ENCODE measurements around the gene CHRNB1.

Gene CHRNB1

DNA sequence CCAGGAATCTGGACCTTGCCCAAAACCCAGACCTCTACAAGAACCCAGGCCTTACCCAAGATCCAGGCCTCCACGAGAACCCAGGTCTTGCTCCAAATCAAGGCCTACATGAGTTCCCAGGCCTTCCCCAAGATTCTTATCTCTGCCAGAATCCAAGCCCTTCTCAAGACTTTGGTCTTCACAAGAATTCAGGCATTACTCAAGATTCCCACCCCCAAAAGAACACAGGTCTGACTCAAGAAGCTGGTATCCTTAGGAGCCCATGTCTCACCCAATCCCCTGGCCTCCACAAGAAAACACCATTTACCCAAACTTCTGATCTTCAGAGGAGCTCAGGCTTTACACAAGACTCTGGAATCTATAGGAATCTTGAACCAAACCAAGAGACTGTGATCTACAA, 13.6 kb upstream of the CHRNB1 start:
- no peak for DNase-seq (ENCODE audit: low read depth)

DNA sequence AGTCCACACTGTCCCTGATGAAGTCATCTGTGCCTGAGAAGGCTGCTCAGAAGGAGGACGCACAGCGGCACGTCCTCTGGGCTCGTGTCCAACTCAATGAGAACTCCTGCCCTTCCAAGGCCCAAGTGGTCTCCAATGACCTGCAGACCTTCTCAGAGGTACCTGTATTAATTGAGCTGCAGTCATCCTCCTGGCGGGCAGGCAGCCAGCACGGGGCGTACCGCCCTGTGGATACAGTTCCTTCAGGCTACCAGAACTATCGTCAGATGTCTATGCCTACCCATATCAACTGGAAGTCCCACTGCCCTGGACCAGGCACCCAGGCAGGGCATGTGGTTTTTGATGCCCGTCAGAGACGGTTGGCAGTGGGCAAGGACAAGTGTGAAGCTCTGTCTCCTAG, 12.6 kb upstream of the CHRNB1 start:
- TF ChIP-seq, protein P1, sequence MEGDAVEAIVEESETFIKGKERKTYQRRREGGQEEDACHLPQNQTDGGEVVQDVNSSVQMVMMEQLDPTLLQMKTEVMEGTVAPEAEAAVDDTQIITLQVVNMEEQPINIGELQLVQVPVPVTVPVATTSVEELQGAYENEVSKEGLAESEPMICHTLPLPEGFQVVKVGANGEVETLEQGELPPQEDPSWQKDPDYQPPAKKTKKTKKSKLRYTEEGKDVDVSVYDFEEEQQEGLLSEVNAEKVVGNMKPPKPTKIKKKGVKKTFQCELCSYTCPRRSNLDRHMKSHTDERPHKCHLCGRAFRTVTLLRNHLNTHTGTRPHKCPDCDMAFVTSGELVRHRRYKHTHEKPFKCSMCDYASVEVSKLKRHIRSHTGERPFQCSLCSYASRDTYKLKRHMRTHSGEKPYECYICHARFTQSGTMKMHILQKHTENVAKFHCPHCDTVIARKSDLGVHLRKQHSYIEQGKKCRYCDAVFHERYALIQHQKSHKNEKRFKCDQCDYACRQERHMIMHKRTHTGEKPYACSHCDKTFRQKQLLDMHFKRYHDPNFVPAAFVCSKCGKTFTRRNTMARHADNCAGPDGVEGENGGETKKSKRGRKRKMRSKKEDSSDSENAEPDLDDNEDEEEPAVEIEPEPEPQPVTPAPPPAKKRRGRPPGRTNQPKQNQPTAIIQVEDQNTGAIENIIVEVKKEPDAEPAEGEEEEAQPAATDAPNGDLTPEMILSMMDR (conservative IDR thresholded peaks at IDR 0.05; ENCODE audit: low read depth, low read length): no peak
- no peak for DNase-seq (ENCODE audit: low read depth)
- H3K4me3 ChIP-seq (ENCODE audit: low read length): no peak overlapping the region

More for the DNA sequence above, 13.6 kb upstream of the CHRNB1 start:
- H3K4me3 ChIP-seq (ENCODE audit: low read length): no peak overlapping the region
- TF ChIP-seq, protein P1 (conservative IDR thresholded peaks at IDR 0.05; ENCODE audit: low read depth, low read length): no peak

DNA sequence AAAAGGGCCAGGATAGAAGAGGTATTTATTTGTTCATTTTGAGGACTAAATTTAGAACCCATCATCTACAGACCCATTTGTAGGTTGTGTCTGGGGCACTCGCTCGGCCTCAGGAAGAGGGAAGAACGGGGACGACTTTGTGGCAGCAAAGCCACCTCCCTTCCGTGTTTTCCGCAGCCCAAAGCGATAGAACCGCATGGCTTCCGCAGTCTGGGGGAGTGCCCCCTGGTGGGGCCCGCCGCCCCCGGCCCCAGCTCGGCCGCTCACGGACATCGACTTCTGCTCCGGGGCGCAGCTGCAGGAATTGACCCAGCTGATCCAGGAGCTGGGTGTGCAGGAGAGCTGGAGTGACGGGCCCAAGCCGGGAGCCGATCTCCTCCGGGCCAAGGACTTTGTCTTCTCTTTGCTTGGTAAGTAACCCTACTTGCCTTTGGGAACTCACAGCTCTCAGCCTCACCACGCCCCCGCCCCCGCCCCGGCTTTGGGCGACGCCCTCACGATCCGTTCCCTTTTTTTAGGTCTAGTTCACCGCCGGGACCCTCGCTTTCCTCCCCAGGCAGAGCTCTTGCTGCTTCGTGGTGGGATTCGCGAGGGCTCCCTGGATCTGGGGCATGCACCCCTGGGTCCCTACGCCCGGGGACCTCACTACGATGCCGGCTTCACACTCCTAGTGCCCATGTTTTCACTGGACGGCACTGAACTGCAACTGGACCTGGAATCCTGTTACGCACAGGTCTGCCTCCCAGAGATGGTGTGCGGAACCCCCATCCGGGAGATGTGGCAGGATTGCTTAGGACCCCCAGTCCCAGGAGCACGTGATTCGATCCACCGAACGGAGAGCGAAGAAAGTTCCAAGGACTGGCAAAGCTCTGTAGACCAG, 8.9 kb upstream of the CHRNB1 start:
- DNase-seq (ENCODE audit: low read depth): no peak
- TF ChIP-seq, protein P1 (conservative IDR thresholded peaks at IDR 0.05; ENCODE audit: low read depth, low read length): peak; percentile 23
- H3K4me3 ChIP-seq (ENCODE audit: low read length): peak overlapping the region; percentile 70

DNA sequence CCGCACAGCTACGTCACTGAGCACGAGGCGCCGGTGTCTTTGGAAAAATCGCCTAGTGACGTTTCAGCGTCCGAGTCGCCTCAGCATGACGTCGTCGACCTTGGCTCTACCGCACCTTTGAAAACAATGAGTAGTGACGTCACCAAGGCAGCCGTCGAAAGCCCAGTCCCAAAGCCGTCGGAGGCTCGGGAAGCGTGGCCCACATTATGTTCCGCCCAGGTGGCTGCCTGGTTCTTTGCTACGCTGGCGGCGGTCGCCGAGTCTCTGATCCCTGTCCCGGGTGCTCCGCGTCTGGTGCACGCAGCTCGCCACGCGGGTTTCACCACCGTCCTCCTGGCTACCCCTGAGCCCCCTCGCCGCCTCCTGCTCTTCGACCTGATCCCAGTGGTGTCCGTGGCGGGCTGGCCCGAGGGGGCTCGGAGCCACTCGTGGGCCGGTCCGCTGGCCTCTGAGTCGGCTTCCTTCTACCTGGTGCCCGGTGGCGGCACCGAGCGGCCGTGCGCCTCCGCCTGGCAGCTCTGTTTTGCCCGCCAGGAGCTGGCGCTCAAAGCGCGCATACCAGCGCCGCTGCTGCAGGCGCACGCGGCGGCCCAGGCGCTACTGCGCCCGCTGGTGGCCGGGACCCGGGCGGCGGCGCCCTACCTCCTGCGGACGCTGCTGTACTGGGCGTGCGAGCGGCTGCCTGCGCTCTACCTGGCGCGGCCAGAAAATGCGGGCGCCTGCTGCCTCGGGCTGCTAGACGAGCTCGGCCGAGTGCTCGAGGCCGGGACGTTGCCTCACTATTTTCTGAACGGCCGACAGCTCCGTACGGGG, 8.1 kb upstream of the CHRNB1 start:
- peak overlapping the region; percentile 70 for H3K4me3 ChIP-seq (ENCODE audit: low read length)

DNA sequence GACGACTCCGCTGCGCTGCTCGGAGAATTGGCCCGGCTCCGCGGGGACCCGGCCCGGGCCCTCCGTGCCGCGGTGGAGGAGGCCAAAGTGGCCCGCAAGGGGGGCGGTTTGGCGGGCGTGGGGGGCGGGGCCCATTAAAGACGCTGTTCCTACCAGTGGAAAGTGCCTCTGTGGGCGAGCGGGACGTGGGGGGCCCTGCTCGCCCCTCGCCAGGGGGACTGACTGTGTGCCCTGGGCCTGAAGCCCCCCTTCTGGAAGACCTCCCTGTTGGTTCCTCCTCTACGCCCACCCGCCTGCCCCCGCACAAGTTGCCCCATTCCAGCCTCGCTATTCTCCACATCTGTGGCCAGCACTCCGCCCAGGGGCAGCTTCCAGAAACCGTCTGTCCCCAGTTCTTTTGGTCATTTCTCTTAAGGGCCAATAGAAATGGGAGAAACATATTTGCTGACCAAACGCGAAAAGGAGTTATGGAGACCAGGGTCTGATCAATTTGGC, 7.4 kb upstream of the CHRNB1 start:
- DNase-seq (ENCODE audit: low read depth): no peak
- TF ChIP-seq, protein P1 (conservative IDR thresholded peaks at IDR 0.05; ENCODE audit: low read depth, low read length): no peak
- peak overlapping the region; percentile 52 for H3K4me3 ChIP-seq (ENCODE audit: low read length)

More for the DNA sequence above, 8.1 kb upstream of the CHRNB1 start:
- TF ChIP-seq, protein P1 (conservative IDR thresholded peaks at IDR 0.05; ENCODE audit: low read depth, low read length): peak; percentile 68
- peak; percentile 65 for DNase-seq (ENCODE audit: low read depth)

DNA sequence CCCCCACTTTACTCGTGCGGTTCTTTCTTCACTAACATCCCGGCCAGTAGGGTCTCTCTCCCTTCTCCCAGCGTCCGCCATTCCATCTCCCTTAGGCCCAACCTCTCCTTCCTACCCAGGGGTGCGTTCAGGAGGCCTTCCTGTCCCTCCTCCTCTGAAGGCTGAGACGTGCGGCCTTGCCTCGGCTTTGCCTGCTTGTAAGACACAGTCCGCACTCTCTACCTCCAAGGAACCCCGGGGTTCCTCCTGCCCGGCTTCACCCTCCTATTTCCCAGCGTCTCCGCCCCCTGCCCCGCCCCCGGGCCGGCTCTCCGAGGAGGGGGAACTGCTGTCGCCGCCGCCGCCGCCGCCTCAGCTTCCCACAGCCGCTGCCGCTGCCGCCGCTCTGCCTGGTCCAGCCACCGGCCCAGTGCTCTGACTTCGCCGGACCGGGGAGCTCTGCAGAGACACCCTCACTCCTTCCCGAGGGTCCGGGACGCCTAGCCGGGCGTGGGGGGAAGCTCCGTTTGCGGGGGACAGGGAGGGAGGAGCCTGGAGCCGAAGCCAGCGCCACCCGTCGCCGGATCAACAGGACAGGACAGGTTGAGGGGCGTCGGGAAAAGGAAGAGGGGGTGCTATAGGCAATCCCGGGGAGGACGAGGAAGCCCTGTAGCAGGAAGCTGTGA, 6.8 kb upstream of the CHRNB1 start:
- peak overlapping the region; percentile 52 for H3K4me3 ChIP-seq (ENCODE audit: low read length)
- no peak for DNase-seq (ENCODE audit: low read depth)
- TF ChIP-seq, protein P1 (conservative IDR thresholded peaks at IDR 0.05; ENCODE audit: low read depth, low read length): no peak
